Peyer's patch (tissue), 4 donors: ENCODE results near the gene CDC42EP3.

Experiments used
- CTCF ChIP-seq, 6 experiments: fragments of 450-650 bp in 4 of 6; fragments of 200-600 bp in 2 of 6; sonication (generic) in 1 of 6; IDR thresholded peaks; one replicate each; pipeline ENCODE4 v1.5.1; 2017 to 2019; ENCODE audit warnings: antibody characterized with exemption in 6 of 6, mild to moderate bottlenecking in 3 of 6, moderate library complexity in 1 of 6
- POLR2A ChIP-seq, 2 donors: fragments of 450-650 bp; IDR thresholded peaks; one replicate each; pipeline ENCODE4 v1.5.1; 2017; ENCODE audit warnings: antibody characterized with exemption in 2 of 2, mild to moderate bottlenecking in 2 of 2, moderate library complexity in 2 of 2

- TF ChIP-seq CTCF (IDR thresholded peaks at IDR 0.05) (no peak), POLR2A (IDR thresholded peaks at IDR 0.05) (no peak)
These were observed 32.5 kb downstream of the CDC42EP3 start for GRCh38 chr2:37638973-37639372.
